Brain microvascular endothelial cell (primary cell): ENCODE data around the gene KDM6B.

Experiments
- DNase-seq: peaks from one replicate; pipeline ENCODE4 v3.0.0-alpha.2; 2020
- H3K27ac ChIP-seq: fragments of 250-450 bp; sonication (Bioruptor Pico); 2 replicates; pipeline ENCODE4 v1.5.1; 2020; ENCODE audit warnings: mild to moderate bottlenecking, moderate library complexity
- H3K27me3 ChIP-seq: fragments of 250-450 bp; sonication (Bioruptor Pico); replicated peaks from 2 replicates; pipeline ENCODE4 v1.5.1; 2020; ENCODE audit warnings: mild to moderate bottlenecking
- H3K36me3 ChIP-seq: fragments of 250-450 bp; sonication (Bioruptor Pico); replicated peaks from 2 replicates; pipeline ENCODE4 v1.5.1; 2020; ENCODE audit warnings: mild to moderate bottlenecking
- H3K4me3 ChIP-seq: 2 replicates; pipeline ENCODE4 v1.5.1; 2011; ENCODE audit warnings: low read depth, mild to moderate bottlenecking, control low read depth, low read length, moderate library complexity
- CTCF ChIP-seq: IDR thresholded peaks from 2 replicates; pipeline ENCODE4 v1.5.1; 2011; ENCODE audit warnings: low read depth, mild to moderate bottlenecking, moderate library complexity, low read length, control low read depth, inconsistent platforms; ENCODE audit errors: missing control alignments
- in situ Hi-C: cut with HindIII; loops from 2 replicates; pipeline ENCODE4 v1.10.0; 2017; ENCODE audit warnings: low sequenced_read_pairs, low pct_ligation_motif_present

KDM6B gene

GRCh38 chr17:7855660-7856010 is 21.6 kb downstream of the KDM6B start:
- in situ Hi-C loops = no loop called here
- no peak for TF ChIP-seq CTCF

GRCh38 chr17:7856011-7856810 is 22.2 kb downstream of the KDM6B start:
- H3K27ac ChIP-seq = peak overlapping the region; percentile 92
- DNase-seq = no peak
- no peak for TF ChIP-seq CTCF
- H3K27me3 ChIP-seq = no peaks in the 10 kb centered on the region
- in situ Hi-C loops = no loop called here
- peak overlapping the region; percentile 70 for H3K4me3 ChIP-seq
- H3K36me3 ChIP-seq = peaks cover 19% of the 10 kb centered on the region

More at GRCh38 chr17:7855660-7856010, 21.6 kb downstream of the KDM6B start:
- Histone ChIP-seq H3K4me3 (peak overlapping the region; percentile 70), H3K27me3 (no peaks in the 10 kb centered on the region), H3K36me3 (peaks cover 25% of the 10 kb centered on the region), H3K27ac (peak overlapping the region; percentile 1)
- no peak for DNase-seq

GRCh38 chr17:7856811-7857712 is 23.0 kb downstream of the KDM6B start, which contains the start of gene NAA38:
TSS of gene NAA38 (minus strand) at chr17:7857559. CDS start at chr17:7857463, 96 bp downstream.
- TF ChIP-seq CTCF = peak; percentile 64
- Histone ChIP-seq H3K27me3 (no peaks in the 10 kb centered on the region), H3K27ac (peak within 1 kb of the TSS; percentile 92), H3K4me3 (peak within 1 kb of the TSS; percentile 70), H3K36me3 (peaks cover 13% of the 10 kb centered on the region)
- DNase-seq = peak; percentile 99
- in situ Hi-C loops = no loop called here

GRCh38 chr17:7857713-7858521 is 23.9 kb downstream of the KDM6B start, which contains the start of gene CYB5D1:
TSS of gene CYB5D1 (plus strand) at chr17:7858003. CDS start at chr17:7858135, 132 bp downstream.
- in situ Hi-C loops = no loop called here
- peak; percentile 94 for DNase-seq
- H3K36me3 ChIP-seq = peaks cover 8% of the 10 kb centered on the region
- no peaks in the 10 kb centered on the region for H3K27me3 ChIP-seq
- H3K4me3 ChIP-seq = peak within 1 kb of the TSS; percentile 70
- no peak for TF ChIP-seq CTCF
- H3K27ac ChIP-seq = peak within 1 kb of the TSS; percentile 92

- DNase-seq = peak; percentile 29
- peak; percentile 69 for TF ChIP-seq CTCF
- H3K27ac ChIP-seq = peak overlapping the region; percentile 92
- H3K36me3 ChIP-seq = peaks cover 3% of the 10 kb centered on the region
- peak overlapping the region; percentile 70 for H3K4me3 ChIP-seq
- no peaks in the 10 kb centered on the region for H3K27me3 ChIP-seq
- in situ Hi-C loops = no loop called here
Measured at GRCh38 chr17:7858522-7858810, 24.4 kb downstream of the KDM6B start.
